ENCODE results near the gene MEP1A.

DNA sequence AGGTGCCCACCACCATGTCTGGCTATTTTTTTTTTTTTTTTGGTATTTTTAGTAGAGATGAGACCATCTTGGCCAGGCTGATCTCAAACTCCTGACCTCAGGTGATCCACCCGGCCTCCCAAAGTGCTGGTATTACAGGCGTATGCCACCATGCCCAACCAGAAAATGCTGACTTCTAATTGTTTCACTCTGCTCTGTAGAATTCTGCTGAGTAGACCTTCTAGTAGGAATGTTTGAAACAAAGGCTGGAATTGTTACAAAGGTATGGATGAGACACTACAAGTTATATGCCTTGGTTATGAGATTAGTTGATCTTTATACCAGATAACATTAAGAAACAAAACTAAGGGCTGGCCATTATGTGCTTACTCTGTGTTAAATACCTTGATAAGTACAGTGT lies 44.8 kb downstream of the MEP1A start:
- TF ChIP-seq, protein P1, sequence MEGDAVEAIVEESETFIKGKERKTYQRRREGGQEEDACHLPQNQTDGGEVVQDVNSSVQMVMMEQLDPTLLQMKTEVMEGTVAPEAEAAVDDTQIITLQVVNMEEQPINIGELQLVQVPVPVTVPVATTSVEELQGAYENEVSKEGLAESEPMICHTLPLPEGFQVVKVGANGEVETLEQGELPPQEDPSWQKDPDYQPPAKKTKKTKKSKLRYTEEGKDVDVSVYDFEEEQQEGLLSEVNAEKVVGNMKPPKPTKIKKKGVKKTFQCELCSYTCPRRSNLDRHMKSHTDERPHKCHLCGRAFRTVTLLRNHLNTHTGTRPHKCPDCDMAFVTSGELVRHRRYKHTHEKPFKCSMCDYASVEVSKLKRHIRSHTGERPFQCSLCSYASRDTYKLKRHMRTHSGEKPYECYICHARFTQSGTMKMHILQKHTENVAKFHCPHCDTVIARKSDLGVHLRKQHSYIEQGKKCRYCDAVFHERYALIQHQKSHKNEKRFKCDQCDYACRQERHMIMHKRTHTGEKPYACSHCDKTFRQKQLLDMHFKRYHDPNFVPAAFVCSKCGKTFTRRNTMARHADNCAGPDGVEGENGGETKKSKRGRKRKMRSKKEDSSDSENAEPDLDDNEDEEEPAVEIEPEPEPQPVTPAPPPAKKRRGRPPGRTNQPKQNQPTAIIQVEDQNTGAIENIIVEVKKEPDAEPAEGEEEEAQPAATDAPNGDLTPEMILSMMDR (conservative IDR thresholded peaks at IDR 0.05 in 1 of 2, IDR thresholded peaks at IDR 0.05 in 1 of 2; ENCODE audit: extremely low read depth in 1 of 2, insufficient read depth in 1 of 2, low read depth in 1 of 2, low read length in 2 of 2): no peak
- TF ChIP-seq EZH2 (IDR thresholded peaks at IDR 0.05; ENCODE audit: borderline replicate concordance, low read length): no peak

Measured in mammary epithelial cell (primary cell).